Neural cell (in vitro differentiated cells): ENCODE data around the gene CCDC149.

Source experiments
- CTCF ChIP-seq: fragments of 450-650 bp; IDR thresholded peaks from 2 replicates; pipeline ENCODE4 v1.5.1; 2014; ENCODE audit warnings: antibody characterized with exemption, mild to moderate bottlenecking, moderate library complexity; ENCODE audit not compliant: poor library complexity, severe bottlenecking
- EP300 ChIP-seq: fragments of 450-650 bp; conservative IDR thresholded peaks from 2 replicates; pipeline ENCODE4 v1.6.1; 2014; ENCODE audit warnings: antibody characterized with exemption, mild to moderate bottlenecking, moderate library complexity; ENCODE audit not compliant: poor library complexity, severe bottlenecking
- EZH2 ChIP-seq: fragments of 200-600, 300-800 bp; shearing (Covaris generic), sonication (generic); IDR thresholded peaks from 2 replicates; pipeline ENCODE4 v1.6.1; 2014; ENCODE audit warnings: antibody characterized with exemption, low read length, borderline replicate concordance, mild to moderate bottlenecking; ENCODE audit not compliant: insufficient read depth, poor library complexity, severe bottlenecking
- MXI1 ChIP-seq: fragments of 450-650 bp; conservative IDR thresholded peaks from 2 replicates; pipeline ENCODE4 v1.6.1; 2014; ENCODE audit warnings: antibody characterized with exemption, mild to moderate bottlenecking; ENCODE audit not compliant: poor library complexity, severe bottlenecking
- POLR2AphosphoS5 ChIP-seq: IDR thresholded peaks from 2 replicates; pipeline ENCODE4 v1.6.1; 2012
- RAD21 ChIP-seq: fragments of 450-650 bp; conservative IDR thresholded peaks from 2 replicates; pipeline ENCODE4 v1.6.1; 2014; ENCODE audit warnings: antibody characterized with exemption, mild to moderate bottlenecking, moderate library complexity
- REST ChIP-seq: IDR thresholded peaks from 2 replicates; pipeline ENCODE4 v1.6.1; 2012; ENCODE audit warnings: borderline replicate concordance
- SMC3 ChIP-seq: fragments of 450-650 bp; conservative IDR thresholded peaks from 2 replicates; pipeline ENCODE4 v1.6.1; 2014; ENCODE audit warnings: antibody characterized with exemption, mild to moderate bottlenecking, moderate library complexity; ENCODE audit not compliant: poor library complexity
- TAF1 ChIP-seq: IDR thresholded peaks from 2 replicates; pipeline ENCODE4 v1.6.1; 2012; ENCODE audit warnings: low read depth

- TF ChIP-seq POLR2AphosphoS5 (no peak), CTCF (no peak), EP300 (no peak), EZH2 (no peak), MXI1 (no peak), REST (no peak), SMC3 (no peak), RAD21 (no peak), TAF1 (no peak)
These were observed 10.7 kb upstream of the CCDC149 start for GRCh38 chr4:24923550-24923949.
